ENCODE measurements around the gene KMT2C.
"Not testable (repeated sequence)": the region's sequence is repeated elsewhere in the genome, so short reads cannot be mapped to it uniquely, and the experiment has no call there.

Gene KMT2C

GRCh38 chr7:152402384-152403250, 33.2 kb downstream of the KMT2C start:
- DNase-seq (ENCODE audit: low spot score), result no peak

- DNase-seq (ENCODE audit: low spot score), result peak; percentile 43
Observed at GRCh38 chr7:152399344-152399743, 36.5 kb downstream of the KMT2C start.

GRCh38 chr7:152395112-152395511, 40.7 kb downstream of the KMT2C start:
- no peak for DNase-seq (ENCODE audit: low spot score)

GRCh38 chr7:152394214-152394613, 41.6 kb downstream of the KMT2C start:
- DNase-seq (ENCODE audit: low spot score), result peak; percentile 55

GRCh38 chr7:152392254-152392653, 43.5 kb downstream of the KMT2C start:
- no peak for DNase-seq (ENCODE audit: low spot score)

GRCh38 chr7:152386136-152386764, 49.6 kb downstream of the KMT2C start:
- not testable (repeated sequence) for DNase-seq (ENCODE audit: low spot score)

GRCh38 chr7:152384235-152385200, 51.3 kb downstream of the KMT2C start:
- not testable (repeated sequence) for DNase-seq (ENCODE audit: low spot score)

- DNase-seq (ENCODE audit: low spot score), result no peak
Observed at GRCh38 chr7:152383341-152384234, 52.2 kb downstream of the KMT2C start.

GRCh38 chr7:152382244-152382643, 53.6 kb downstream of the KMT2C start:
- DNase-seq (ENCODE audit: low spot score), result no peak

- peak; percentile 27 for DNase-seq (ENCODE audit: low spot score)
Observed at GRCh38 chr7:152380931-152381578, 54.7 kb downstream of the KMT2C start.

- DNase-seq (ENCODE audit: low spot score), result not testable (repeated sequence)
Observed at GRCh38 chr7:152378497-152378896, 57.3 kb downstream of the KMT2C start.

GRCh38 chr7:152376716-152377484, 58.9 kb downstream of the KMT2C start:
- DNase-seq (ENCODE audit: low spot score), result not testable (repeated sequence)

GRCh38 chr7:152370297-152370696, 65.5 kb downstream of the KMT2C start:
- no peak for DNase-seq (ENCODE audit: low spot score)

- no peak for DNase-seq (ENCODE audit: low spot score)
Observed at GRCh38 chr7:152369518-152369917, 66.3 kb downstream of the KMT2C start.

GRCh38 chr7:152367170-152367569, 68.6 kb downstream of the KMT2C start:
- DNase-seq (ENCODE audit: low spot score), result no peak

GRCh38 chr7:152366662-152367061, 69.1 kb downstream of the KMT2C start:
- DNase-seq (ENCODE audit: low spot score), result peak; percentile 31

- no peak for DNase-seq (ENCODE audit: low spot score)
Observed at GRCh38 chr7:152365982-152366603, 69.7 kb downstream of the KMT2C start.

GRCh38 chr7:152363798-152364197, 72.0 kb downstream of the KMT2C start:
- no peak for DNase-seq (ENCODE audit: low spot score)
